Central memory CD8-positive, alpha-beta T cell (primary cell): ENCODE results near the gene GFRA1.

Experiments used
- ATAC-seq: fragments of 150-1000 bp; cut with Tn5 transposase; replicated peaks from 2 replicates; pipeline ENCODE4 v1.10.0; 2022; ENCODE audit warnings: mild to moderate bottlenecking, moderate FRiP score, moderate number of reproducible peaks; ENCODE audit not compliant: poor library complexity, severe bottlenecking; ENCODE audit errors: extremely low read depth
- DNase-seq, 2 donors: peaks; one replicate each; pipeline ENCODE4 v3.0.0; 2021; ENCODE audit warnings: low spot score in 2 of 2
- H3K27ac Mint-ChIP-seq: one replicate; pipeline ENCODE4 v1.8.0; 2022; ENCODE audit warnings: low read depth, mild to moderate bottlenecking, moderate library complexity, mixed read lengths
- H3K27me3 Mint-ChIP-seq: one replicate; pipeline ENCODE4 v1.8.0; 2022; ENCODE audit warnings: mixed read lengths
- H3K36me3 Mint-ChIP-seq: one replicate; pipeline ENCODE4 v1.8.0; 2022; ENCODE audit warnings: mild to moderate bottlenecking, moderate library complexity, mixed read lengths; ENCODE audit not compliant: insufficient read depth
- H3K4me1 Mint-ChIP-seq: one replicate; pipeline ENCODE4 v1.8.0; 2022; ENCODE audit warnings: mixed read lengths
- H3K4me3 Mint-ChIP-seq: one replicate; pipeline ENCODE4 v1.8.0; 2022; ENCODE audit warnings: mild to moderate bottlenecking, moderate library complexity, mixed read lengths
- H3K9me3 Mint-ChIP-seq: one replicate; pipeline ENCODE4 v1.8.0; 2022; ENCODE audit warnings: mixed read lengths

GFRA1 gene

GRCh38 chr10:116246263-116246662 is 26.7 kb downstream of the GFRA1 start:
- peaks cover 10% of the 10 kb centered on the region for H3K9me3 Mint-ChIP-seq
- H3K27ac Mint-ChIP-seq: no peak overlapping the region
- no peak overlapping the region for H3K4me3 Mint-ChIP-seq
- no peaks in the 10 kb centered on the region for H3K4me1 Mint-ChIP-seq
- DNase-seq: no peak
- no peaks in the 10 kb centered on the region for H3K27me3 Mint-ChIP-seq
- no peak for ATAC-seq
- H3K36me3 Mint-ChIP-seq: no peaks in the 10 kb centered on the region

GRCh38 chr10:116245156-116245555 is 27.9 kb downstream of the GFRA1 start:
- no peak for DNase-seq
- no peaks in the 10 kb centered on the region for H3K36me3 Mint-ChIP-seq
- H3K27ac Mint-ChIP-seq: no peak overlapping the region
- ATAC-seq: no peak
- no peaks in the 10 kb centered on the region for H3K4me1 Mint-ChIP-seq
- no peaks in the 10 kb centered on the region for H3K27me3 Mint-ChIP-seq
- peaks cover 5% of the 10 kb centered on the region for H3K9me3 Mint-ChIP-seq
- H3K4me3 Mint-ChIP-seq: no peak overlapping the region

- no peak overlapping the region for H3K4me3 Mint-ChIP-seq
- no peaks in the 10 kb centered on the region for H3K9me3 Mint-ChIP-seq
- no peak overlapping the region for H3K27ac Mint-ChIP-seq
- DNase-seq (no peak), ATAC-seq (no peak)
- no peaks in the 10 kb centered on the region for H3K36me3 Mint-ChIP-seq
- no peaks in the 10 kb centered on the region for H3K4me1 Mint-ChIP-seq
- H3K27me3 Mint-ChIP-seq: no peaks in the 10 kb centered on the region
Observed at GRCh38 chr10:116241642-116242410, 31.2 kb downstream of the GFRA1 start.

GRCh38 chr10:116241085-116241484 is 31.9 kb downstream of the GFRA1 start:
- no peak for ATAC-seq
- no peak for DNase-seq
- Mint-ChIP-seq H3K9me3 (no peaks in the 10 kb centered on the region), H3K27ac (no peak overlapping the region), H3K4me3 (no peak overlapping the region), H3K36me3 (no peaks in the 10 kb centered on the region), H3K4me1 (no peaks in the 10 kb centered on the region), H3K27me3 (no peaks in the 10 kb centered on the region)

- H3K36me3 Mint-ChIP-seq: no peaks in the 10 kb centered on the region
- H3K27me3 Mint-ChIP-seq: no peaks in the 10 kb centered on the region
- no peak overlapping the region for H3K27ac Mint-ChIP-seq
- H3K4me1 Mint-ChIP-seq: no peaks in the 10 kb centered on the region
- H3K4me3 Mint-ChIP-seq: no peak overlapping the region
- peaks cover 2% of the 10 kb centered on the region for H3K9me3 Mint-ChIP-seq
- ATAC-seq: no peak
- no peak for DNase-seq
Observed at GRCh38 chr10:116240157-116240950, 32.7 kb downstream of the GFRA1 start.

- Mint-ChIP-seq H3K4me3 (no peak overlapping the region), H3K9me3 (peaks cover 5% of the 10 kb centered on the region), H3K27me3 (no peaks in the 10 kb centered on the region), H3K4me1 (no peaks in the 10 kb centered on the region), H3K27ac (no peak overlapping the region), H3K36me3 (no peaks in the 10 kb centered on the region)
- DNase-seq (no peak), ATAC-seq (no peak)
Observed at GRCh38 chr10:116239229-116239628, 33.8 kb downstream of the GFRA1 start.

- Mint-ChIP-seq H3K9me3 (peaks cover 5% of the 10 kb centered on the region), H3K27me3 (no peaks in the 10 kb centered on the region), H3K4me1 (no peaks in the 10 kb centered on the region), H3K27ac (no peak overlapping the region), H3K4me3 (no peak overlapping the region), H3K36me3 (no peaks in the 10 kb centered on the region)
- DNase-seq: no peak
- ATAC-seq: no peak
Observed at GRCh38 chr10:116237970-116238369, 35.0 kb downstream of the GFRA1 start.

- Mint-ChIP-seq H3K36me3 (no peaks in the 10 kb centered on the region), H3K4me3 (no peak overlapping the region), H3K27ac (no peak overlapping the region), H3K9me3 (peaks cover 5% of the 10 kb centered on the region), H3K4me1 (no peaks in the 10 kb centered on the region), H3K27me3 (no peaks in the 10 kb centered on the region)
- no peak for DNase-seq
- no peak for ATAC-seq
Observed at GRCh38 chr10:116237260-116237659, 35.7 kb downstream of the GFRA1 start.

GRCh38 chr10:116233230-116233629 is 39.8 kb downstream of the GFRA1 start:
- no peak overlapping the region for H3K27ac Mint-ChIP-seq
- DNase-seq (no peak), ATAC-seq (no peak)
- no peak overlapping the region for H3K4me3 Mint-ChIP-seq
- H3K27me3 Mint-ChIP-seq: no peaks in the 10 kb centered on the region
- H3K4me1 Mint-ChIP-seq: no peaks in the 10 kb centered on the region
- H3K36me3 Mint-ChIP-seq: no peaks in the 10 kb centered on the region
- H3K9me3 Mint-ChIP-seq: peaks cover 5% of the 10 kb centered on the region

- peaks cover 5% of the 10 kb centered on the region for H3K9me3 Mint-ChIP-seq
- no peaks in the 10 kb centered on the region for H3K36me3 Mint-ChIP-seq
- no peak overlapping the region for H3K4me3 Mint-ChIP-seq
- no peak overlapping the region for H3K27ac Mint-ChIP-seq
- no peak for ATAC-seq
- H3K4me1 Mint-ChIP-seq: no peaks in the 10 kb centered on the region
- no peaks in the 10 kb centered on the region for H3K27me3 Mint-ChIP-seq
- DNase-seq: no peak
Observed at GRCh38 chr10:116232613-116233012, 40.4 kb downstream of the GFRA1 start.

GRCh38 chr10:116226766-116227165 is 46.2 kb downstream of the GFRA1 start:
- ATAC-seq (no peak), DNase-seq (no peak)
- Mint-ChIP-seq H3K4me3 (no peak overlapping the region), H3K27me3 (no peaks in the 10 kb centered on the region), H3K36me3 (no peaks in the 10 kb centered on the region), H3K9me3 (peaks cover 3% of the 10 kb centered on the region), H3K27ac (no peak overlapping the region), H3K4me1 (no peaks in the 10 kb centered on the region)

GRCh38 chr10:116226053-116226452 is 47.0 kb downstream of the GFRA1 start:
- H3K27me3 Mint-ChIP-seq: no peaks in the 10 kb centered on the region
- H3K27ac Mint-ChIP-seq: no peak overlapping the region
- no peak for ATAC-seq
- peaks cover 5% of the 10 kb centered on the region for H3K9me3 Mint-ChIP-seq
- no peaks in the 10 kb centered on the region for H3K4me1 Mint-ChIP-seq
- H3K36me3 Mint-ChIP-seq: no peaks in the 10 kb centered on the region
- no peak for DNase-seq
- no peak overlapping the region for H3K4me3 Mint-ChIP-seq

GRCh38 chr10:116223289-116223688 is 49.7 kb downstream of the GFRA1 start:
- H3K27me3 Mint-ChIP-seq: no peaks in the 10 kb centered on the region
- no peak overlapping the region for H3K27ac Mint-ChIP-seq
- H3K9me3 Mint-ChIP-seq: peaks cover 5% of the 10 kb centered on the region
- H3K4me3 Mint-ChIP-seq: no peak overlapping the region
- no peak for ATAC-seq
- no peaks in the 10 kb centered on the region for H3K36me3 Mint-ChIP-seq
- H3K4me1 Mint-ChIP-seq: no peaks in the 10 kb centered on the region
- no peak for DNase-seq
